Measurements from ENCODE around the gene SMCHD1.
"Not testable (repeated sequence)": the region's sequence is repeated elsewhere in the genome, so short reads cannot be mapped to it uniquely, and the experiment has no call there.

SMCHD1 gene

GRCh38 chr18:2716394-2717326, 61.1 kb downstream of the SMCHD1 start:
- DNase-seq (ENCODE audit: low read depth in 2 of 2) = no peak

- DNase-seq (ENCODE audit: low read depth in 2 of 2) = no peak
Measured at GRCh38 chr18:2717407-2717806, 61.9 kb downstream of the SMCHD1 start.

- no peak for DNase-seq (ENCODE audit: low read depth in 2 of 2)
Measured at GRCh38 chr18:2719040-2719439, 63.5 kb downstream of the SMCHD1 start.

- no peak for DNase-seq (ENCODE audit: low read depth in 2 of 2)
Measured at GRCh38 chr18:2723207-2723606, 67.7 kb downstream of the SMCHD1 start.

- DNase-seq (ENCODE audit: low read depth in 2 of 2) = no peak
Measured at GRCh38 chr18:2729757-2730156, 74.2 kb downstream of the SMCHD1 start.

- no peak for DNase-seq (ENCODE audit: low read depth in 2 of 2)
Measured at GRCh38 chr18:2736823-2737222, 81.3 kb downstream of the SMCHD1 start.

GRCh38 chr18:2740082-2740481, 84.6 kb downstream of the SMCHD1 start:
- DNase-seq (ENCODE audit: low read depth in 2 of 2) = not testable (repeated sequence)

- no peak for DNase-seq (ENCODE audit: low read depth in 2 of 2)
Measured at GRCh38 chr18:2746274-2746673, 90.7 kb downstream of the SMCHD1 start.

- DNase-seq (ENCODE audit: low read depth in 2 of 2) = no peak
Measured at GRCh38 chr18:2758309-2758708, 102.8 kb downstream of the SMCHD1 start.

GRCh38 chr18:2774669-2775068, 119.1 kb downstream of the SMCHD1 start:
- DNase-seq (ENCODE audit: low read depth in 2 of 2) = no peak

- no peak for DNase-seq (ENCODE audit: low read depth in 2 of 2)
Measured at GRCh38 chr18:2776601-2777000, 121.1 kb downstream of the SMCHD1 start.

GRCh38 chr18:2777241-2777640, 121.7 kb downstream of the SMCHD1 start:
- DNase-seq (ENCODE audit: low read depth in 2 of 2) = no peak

- DNase-seq (ENCODE audit: low read depth in 2 of 2) = no peak
Measured at GRCh38 chr18:2780750-2781149, 125.2 kb downstream of the SMCHD1 start.

GRCh38 chr18:2787225-2787624, 131.7 kb downstream of the SMCHD1 start:
- no peak for DNase-seq (ENCODE audit: low read depth in 2 of 2)

- DNase-seq (ENCODE audit: low read depth in 2 of 2) = no peak
Measured at GRCh38 chr18:2792395-2792794, 136.9 kb downstream of the SMCHD1 start.

- no peak for DNase-seq (ENCODE audit: low read depth in 2 of 2)
Measured at GRCh38 chr18:2794159-2794558, 138.6 kb downstream of the SMCHD1 start.

GRCh38 chr18:2797951-2798350, 142.4 kb downstream of the SMCHD1 start:
- no peak for DNase-seq (ENCODE audit: low read depth in 2 of 2)

GRCh38 chr18:2799369-2799768, 143.8 kb downstream of the SMCHD1 start:
- no peak for DNase-seq (ENCODE audit: low read depth in 2 of 2)

- no peak for DNase-seq (ENCODE audit: low read depth in 2 of 2)
Measured at GRCh38 chr18:2805970-2806943, 150.7 kb downstream of the SMCHD1 start.

GRCh38 chr18:2808640-2809039, 153.1 kb downstream of the SMCHD1 start:
- DNase-seq (ENCODE audit: low read depth in 2 of 2) = not testable (repeated sequence)

- DNase-seq (ENCODE audit: low read depth in 2 of 2) = not testable (repeated sequence)
Measured at GRCh38 chr18:2809666-2810183, 154.2 kb downstream of the SMCHD1 start.

- DNase-seq (ENCODE audit: low read depth in 2 of 2) = no peak
Measured at GRCh38 chr18:2811416-2811815, 155.9 kb downstream of the SMCHD1 start.

Measured in stimulated activated CD8-positive, alpha-beta memory T cell treated with anti-CD3 and anti-CD28 coated beads, Interleukin-15, amount 100 ng/mL, for 4 hours (primary cell).